GM13976 (cell line): Measurements from ENCODE around the gene NNMT.

ENCODE experiments used
- DNase-seq: peaks from one replicate; pipeline ENCODE4 v3.0.0; 2012; ENCODE audit warnings: low spot score
- CTCF ChIP-seq: IDR thresholded peaks from 2 replicates; pipeline ENCODE4 v1.5.1; 2012; ENCODE audit warnings: borderline replicate concordance, mild to moderate bottlenecking; ENCODE audit not compliant: insufficient read depth; ENCODE audit errors: extremely low read depth, missing control alignments, control extremely low read depth
- in situ Hi-C: fragments of 300-500 bp; cut with MboI; formaldehyde crosslinking; loops from one replicate; pipeline ENCODE4 v1.12.0; 2022; ENCODE audit warnings: low sequenced_read_pairs, mixed read lengths, inconsistent platforms; ENCODE audit not compliant: unreplicated experiment

Gene NNMT

GRCh38 chr11:114295676-114296604 lies at the start of gene NNMT:
Gene NNMT, plus strand, starts transcription at chr11:114296399. Its CDS starts 158 bp downstream, at chr11:114296557.
- no peak for DNase-seq

GRCh38 chr11:114247070-114247789 lies 49.0 kb upstream of the NNMT start:
- no peak for TF ChIP-seq CTCF
- in situ Hi-C loops: no loop called here
- no peak for DNase-seq

More at GRCh38 chr11:114295676-114296604, at the start of gene NNMT:
- in situ Hi-C loops: no loop called here
- TF ChIP-seq CTCF: no peak

GRCh38 chr11:114250180-114250579 lies 46.0 kb upstream of the NNMT start:
- in situ Hi-C loops: no loop called here
- no peak for TF ChIP-seq CTCF

GRCh38 chr11:114250993-114251814 lies 45.0 kb upstream of the NNMT start:
- in situ Hi-C loops: no loop called here
- no peak for DNase-seq
- TF ChIP-seq CTCF: no peak

More at GRCh38 chr11:114250180-114250579, 46.0 kb upstream of the NNMT start:
- no peak for DNase-seq

- DNase-seq: no peak
- in situ Hi-C loops: no loop called here
- TF ChIP-seq CTCF: no peak
Observed at GRCh38 chr11:114251815-114252337, 44.3 kb upstream of the NNMT start.

- no peak for TF ChIP-seq CTCF
- DNase-seq: no peak
- in situ Hi-C loops: no loop called here
Observed at GRCh38 chr11:114252767-114253166, 43.4 kb upstream of the NNMT start.
